HS-27A (cell line): ENCODE measurements around the gene ANO8.
"Not testable (repeated sequence)": the region's sequence is repeated elsewhere in the genome, so short reads cannot be mapped to it uniquely, and the experiment has no call there.

Source experiments
- DNase-seq: peaks from one replicate; pipeline ENCODE4 v3.0.0-alpha.2; 2012; ENCODE audit warnings: low read depth, missing footprints

ANO8 gene

DNA sequence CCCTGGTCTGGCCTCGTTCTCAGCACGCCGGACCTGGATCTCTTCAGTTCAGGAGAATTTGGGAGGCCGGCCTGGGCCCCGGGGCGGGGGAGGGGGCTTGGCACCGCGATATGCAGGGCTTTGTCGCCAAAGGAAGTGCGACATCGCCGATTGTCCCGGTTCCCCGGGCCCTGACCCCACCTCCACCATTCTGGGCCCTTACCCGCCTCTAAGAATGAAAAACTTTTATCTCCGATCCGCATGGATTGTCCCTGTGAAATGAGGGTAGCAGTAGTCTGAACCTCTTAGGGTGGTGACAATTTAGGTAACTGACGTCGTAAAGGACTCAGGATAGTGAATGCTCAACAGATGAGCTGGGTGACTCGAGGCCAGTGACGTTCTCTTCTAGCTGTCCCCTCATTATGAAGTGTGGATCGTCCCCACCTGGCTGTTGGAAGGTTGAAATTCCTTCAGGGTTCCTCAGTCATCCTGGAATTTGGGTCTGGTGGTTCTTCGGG lies 24.6 kb downstream of the ANO8 start:
- no peak for DNase-seq

DNA sequence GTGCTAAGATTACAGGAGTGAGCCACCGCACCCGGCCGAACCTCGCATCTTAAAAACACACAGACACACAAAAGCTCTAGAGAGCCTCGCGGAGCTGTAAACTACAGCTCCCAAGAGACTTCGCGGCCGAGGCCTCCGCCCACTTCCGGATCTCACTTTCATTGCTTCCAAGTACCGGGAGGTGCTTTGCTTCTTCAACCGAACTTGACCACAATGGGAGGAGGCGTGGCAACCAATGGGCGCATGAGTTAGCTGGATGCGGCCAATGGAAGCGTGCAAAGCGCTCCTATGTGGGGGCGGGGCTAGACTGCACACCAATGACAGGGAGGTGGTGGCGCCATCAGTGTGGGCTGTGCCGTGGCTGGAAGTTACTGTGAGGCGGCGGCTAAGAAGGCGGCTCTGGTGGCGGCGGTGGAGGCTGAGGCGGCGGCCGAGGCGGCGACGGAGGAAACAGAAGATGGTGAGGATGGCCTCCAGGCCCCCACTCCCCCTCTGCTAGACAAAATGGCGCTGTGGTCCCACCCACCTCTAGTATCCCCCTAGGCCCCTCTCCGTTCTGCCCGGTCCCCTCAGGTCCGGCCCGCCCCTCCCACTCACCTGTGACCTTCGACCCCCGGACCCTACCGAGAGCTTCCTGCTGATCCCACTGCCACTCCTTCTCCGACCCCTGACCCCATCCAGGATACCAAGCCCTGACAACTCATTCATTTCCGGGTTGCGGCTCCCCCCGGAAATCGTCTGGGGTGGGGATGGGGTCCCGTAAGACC lies 25.3 kb downstream of the ANO8 start, which contains the start of gene DDA1:
Gene DDA1 (plus strand): TSS at position 366 of the 767 bp plus-strand sequence. CDS start 92 bp downstream, at position 458.
- peak; percentile 97 for DNase-seq

DNA sequence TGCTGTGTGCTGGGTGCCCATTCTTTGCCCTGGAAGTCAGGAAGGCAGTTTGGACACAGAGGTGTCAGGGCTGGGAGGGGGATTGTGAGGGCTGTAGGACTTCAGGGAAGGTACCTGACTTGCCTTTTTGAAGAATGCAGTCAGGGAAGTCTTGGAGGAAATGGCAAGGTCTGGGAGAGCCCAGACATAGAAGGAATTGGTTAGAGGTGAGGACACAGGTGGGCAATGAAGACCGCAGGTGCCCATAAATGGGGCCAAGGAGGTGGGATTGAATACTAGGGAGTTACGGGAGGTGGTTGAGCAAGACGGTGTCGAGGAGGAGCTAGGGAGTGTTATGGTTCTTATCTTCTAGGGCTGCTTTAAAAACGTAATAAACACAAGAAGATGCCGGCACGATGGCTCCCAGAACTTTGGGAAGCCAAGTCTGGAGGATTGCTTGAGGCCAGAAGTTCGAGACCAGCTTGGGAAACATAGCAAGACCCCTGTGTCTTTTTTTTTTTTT lies 26.7 kb downstream of the ANO8 start:
- DNase-seq = no peak

DNA sequence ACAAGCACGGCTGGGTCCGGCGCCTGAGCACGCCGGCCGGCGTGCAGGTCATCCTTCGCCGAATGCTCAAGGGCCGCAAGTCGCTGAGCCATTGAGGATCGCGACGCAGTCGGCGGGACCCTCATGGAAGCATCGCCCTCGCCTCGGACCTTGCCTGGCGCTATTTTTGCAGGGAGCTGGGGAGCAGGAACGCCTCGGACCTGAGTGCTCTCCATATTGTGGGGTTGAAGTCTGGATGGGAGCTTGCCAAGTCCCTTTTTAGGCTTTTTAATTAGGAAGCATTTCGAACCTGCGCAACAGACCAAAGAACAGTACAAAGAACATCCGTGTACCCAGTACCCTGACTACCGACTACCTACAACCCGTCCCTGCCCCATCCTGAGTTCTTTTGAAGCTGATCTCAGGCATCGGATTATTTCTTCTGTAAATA lies 28.4 kb downstream of the ANO8 start:
- DNase-seq = no peak

DNA sequence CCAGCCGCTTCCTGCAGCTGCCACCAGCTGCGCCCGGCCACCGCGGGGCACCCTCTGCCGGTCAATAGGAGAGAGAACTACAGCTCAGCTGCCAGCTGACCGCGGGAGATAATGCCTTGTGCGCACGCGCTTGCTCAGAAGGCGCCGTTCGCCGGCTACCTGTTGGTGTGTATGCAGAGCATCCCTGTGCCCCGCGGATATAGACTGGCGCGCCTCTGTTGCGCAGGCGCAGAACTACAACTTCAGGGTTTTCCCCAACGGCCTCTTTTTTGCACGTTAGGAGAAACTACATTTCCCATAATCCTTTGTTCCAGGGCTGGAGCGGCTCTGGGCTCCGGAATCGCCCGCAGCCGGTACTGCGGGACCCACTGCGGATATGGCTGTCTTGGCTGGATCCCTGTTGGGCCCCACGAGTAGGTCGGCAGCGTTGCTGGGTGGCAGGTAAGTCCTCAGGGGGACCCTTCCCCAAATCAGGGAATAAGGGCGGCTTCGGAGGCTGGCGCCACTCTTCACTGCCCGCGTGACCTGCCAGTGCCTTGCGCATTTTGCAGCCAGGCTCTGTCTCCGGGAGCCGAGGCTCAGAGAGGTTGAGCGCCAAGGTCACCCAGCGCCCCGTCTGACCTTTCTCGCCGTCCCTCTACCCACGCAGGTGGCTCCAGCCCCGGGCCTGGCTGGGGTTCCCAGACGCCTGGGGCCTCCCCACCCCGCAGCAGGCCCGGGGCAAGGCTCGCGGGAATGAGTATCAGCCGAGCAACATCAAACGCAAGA lies 29.0 kb downstream of the ANO8 start, which contains the start of gene MRPL34:
Gene MRPL34 (plus strand): TSS at position 356 of the 768 bp plus-strand sequence. CDS start 21 bp downstream, at position 377.
- DNase-seq = peak; percentile 95

DNA sequence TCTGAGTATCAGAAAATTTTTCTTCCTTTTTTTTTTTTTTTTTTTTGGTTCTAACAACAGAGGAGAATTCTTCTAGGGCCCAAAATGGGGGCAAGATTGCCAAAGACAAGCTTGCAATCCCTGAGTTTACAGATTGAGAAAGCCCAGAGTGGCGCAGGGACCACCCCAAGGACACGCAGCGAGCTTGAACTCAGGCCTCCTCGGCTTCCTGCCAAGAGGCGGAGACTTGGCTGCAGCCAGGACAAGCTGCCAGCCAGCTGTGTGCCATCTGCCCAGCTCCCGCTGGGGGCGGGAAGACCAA lies 29.5 kb downstream of the ANO8 start:
- DNase-seq = no peak

DNA sequence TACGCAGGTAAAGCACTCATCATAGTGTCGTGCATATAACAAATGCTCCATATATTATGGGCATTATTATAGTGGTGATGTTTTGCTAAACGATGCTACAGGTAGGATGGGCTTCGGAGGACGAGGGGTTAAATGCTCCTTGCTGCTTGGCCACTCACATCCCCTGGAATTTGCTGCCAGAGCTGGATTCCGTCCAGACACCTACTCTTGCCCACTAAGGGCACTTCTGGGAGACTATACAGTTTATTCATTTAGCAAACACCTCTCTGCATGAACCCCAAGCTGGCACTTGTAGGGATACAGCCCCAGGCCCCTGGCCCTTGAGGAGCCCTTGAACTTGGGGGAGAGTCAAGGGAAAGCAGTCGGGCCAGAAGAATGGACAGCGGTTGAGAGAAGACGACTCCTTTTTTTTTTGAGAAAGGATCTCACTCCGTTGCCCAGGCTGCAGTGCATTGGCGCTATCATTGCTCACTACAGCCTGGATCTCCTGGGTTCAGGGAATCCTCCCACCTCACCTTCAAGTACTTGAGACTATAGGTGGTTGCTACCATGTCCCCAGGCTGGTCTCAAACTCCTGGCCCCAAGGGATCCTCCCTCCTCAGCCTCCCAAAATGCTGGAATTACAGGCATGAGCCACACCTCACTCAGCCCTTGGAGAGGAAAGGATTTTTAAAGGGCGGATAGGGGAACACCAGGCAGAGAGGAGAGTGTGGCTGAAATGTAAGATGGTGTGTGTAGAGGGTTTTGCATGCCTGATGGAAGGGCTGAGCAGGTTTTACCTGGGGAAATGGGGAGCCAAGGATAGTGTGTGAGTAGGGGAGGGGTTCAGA lies 30.1 kb downstream of the ANO8 start:
- DNase-seq = no peak

DNA sequence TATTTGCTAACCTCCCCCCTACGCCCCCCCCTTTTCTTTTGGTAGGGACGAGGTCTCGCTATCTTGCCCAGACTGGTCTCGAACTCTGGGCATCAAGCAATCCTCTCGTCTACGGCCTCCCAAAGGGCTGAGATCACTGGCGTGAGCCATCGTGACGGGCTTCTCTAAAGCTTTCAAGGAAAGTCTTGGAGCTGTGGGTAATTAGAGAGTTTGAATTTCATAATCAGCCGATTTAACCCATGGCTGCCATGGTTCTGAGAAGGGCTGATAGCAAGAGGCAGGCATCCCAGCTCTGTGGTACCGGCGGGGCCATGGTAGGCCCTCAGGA lies 30.8 kb downstream of the ANO8 start:
- no peak for DNase-seq

DNA sequence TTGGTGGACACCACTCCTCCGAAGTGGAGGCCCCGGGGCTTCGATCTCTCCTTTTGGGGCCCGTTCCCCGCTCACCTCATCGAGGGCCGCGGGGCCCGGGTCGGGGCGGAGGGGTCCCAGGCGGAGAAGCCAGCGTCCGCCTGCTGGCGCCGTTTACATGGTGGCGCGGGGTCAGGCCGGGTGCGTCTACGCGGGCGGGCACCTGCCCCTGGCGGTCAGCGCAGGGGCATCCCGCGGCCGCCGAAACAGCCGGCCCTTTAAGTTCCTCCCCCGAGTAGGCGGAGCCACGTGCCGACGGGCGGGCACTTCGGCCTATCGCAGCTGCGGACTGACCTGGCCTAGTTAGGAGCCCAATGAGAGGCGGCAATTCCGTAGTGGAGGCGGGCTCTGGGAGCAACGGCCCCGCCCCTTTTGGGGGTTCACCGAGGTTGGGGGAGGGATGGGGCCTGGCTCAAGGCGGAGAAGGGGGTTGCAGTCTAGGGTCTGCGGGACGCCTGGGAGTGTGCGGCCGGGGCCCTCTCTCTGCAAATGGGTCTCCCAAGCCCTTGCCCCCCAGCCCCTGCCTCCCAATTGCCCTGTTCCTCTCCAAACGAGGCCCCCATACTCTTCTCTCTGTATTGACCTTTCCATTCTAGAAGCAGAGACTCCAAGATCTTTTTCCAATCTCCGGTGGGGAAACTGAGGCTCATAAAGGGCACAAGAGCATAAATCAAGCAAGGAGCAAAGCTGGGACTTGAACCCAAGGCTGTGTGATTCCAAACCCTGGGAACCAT lies 31.3 kb downstream of the ANO8 start, which contains the start of gene ABHD8:
Gene ABHD8 (minus strand): TSS at position 259 of the 773 bp plus-strand sequence. CDS start 1,809 bp downstream, outside the sequence.
- DNase-seq = peak; percentile 78

DNA sequence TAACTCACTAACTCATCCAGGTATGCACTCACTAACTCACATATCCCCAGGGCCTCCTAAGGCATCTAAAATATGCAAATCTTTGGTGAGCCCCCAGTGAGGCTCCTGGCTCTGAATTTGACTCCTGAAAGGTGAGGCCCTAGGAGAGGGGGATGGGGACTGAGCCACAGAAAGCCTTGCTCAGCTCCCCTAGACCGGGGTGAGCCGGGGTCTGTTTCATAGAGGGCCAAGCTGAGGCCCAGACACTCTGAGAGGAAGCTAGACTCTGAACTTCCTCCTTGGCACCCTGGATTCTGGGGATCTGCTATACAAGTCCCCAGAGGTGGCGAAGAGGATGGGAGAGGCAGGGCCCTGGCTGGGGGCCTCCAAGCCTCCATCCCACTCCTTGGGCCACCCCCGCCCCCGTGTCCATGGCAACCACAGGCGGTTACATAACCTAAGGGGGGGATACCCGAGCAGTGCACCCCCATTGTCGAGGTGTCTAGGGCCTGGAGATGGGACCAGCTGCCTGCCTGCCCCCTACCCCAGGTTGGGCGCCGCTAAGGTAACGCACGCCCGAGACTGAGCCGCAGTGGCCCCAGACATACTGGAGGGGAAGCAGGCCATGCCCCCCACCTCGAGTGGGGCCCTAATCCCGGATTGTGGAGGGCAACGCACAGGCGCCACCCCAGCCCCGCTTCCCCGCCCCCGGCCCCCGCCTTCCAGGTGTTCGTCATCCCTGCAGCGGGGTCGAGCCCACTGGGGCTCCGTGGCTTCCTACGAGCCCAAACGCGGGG lies 32.1 kb downstream of the ANO8 start:
- no peak for DNase-seq

DNA sequence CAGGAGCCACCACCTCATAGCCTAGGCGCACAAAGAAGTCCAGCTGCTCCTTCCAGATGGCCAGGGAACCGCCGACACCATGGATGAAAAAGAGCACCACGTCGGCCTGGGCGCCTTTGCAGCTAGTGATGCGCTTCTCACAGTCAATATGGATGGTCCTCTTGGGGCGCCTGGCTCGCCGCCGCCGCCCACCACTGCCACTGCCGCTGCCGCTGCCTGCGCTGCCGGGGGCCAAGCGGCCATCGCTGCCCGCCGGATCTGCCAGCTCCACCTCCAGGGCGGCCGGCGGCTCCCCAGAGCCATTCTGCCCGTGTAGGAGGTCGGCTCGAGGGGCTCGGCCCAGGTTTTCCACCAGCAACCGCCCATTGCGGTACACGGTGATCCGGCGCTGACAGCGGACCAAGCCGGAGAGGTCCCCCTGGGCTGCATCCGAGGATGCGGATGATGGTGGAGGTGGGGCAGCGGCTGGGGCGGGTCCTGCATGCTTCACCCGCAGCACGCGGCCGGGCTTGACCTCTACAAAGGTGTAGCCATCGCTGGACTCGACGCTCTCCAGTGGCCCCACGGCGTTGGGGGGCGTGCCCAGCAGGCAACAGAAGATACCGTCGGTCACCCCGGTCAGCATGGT lies 33.5 kb downstream of the ANO8 start:
- no peak for DNase-seq

DNA sequence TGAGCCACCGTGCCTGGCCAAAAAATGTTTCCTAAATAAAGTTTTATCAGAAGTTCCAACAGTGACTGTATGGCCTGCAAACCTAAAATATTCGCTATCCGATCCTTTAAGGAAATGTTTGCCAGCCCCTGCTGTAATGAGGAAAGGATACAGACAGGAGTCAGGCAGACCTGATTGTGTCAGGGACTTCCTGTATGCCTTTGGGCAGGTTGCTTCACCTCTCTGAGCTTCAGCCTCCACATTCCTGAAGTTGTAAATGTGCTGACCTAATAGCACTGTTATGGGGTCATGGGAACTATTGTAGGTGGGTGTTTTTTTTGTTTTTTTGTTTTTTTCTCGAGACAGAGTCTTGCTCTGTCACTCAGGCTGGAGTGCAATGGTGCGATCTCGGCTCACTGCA lies 37.7 kb downstream of the ANO8 start:
- DNase-seq = no peak

DNA sequence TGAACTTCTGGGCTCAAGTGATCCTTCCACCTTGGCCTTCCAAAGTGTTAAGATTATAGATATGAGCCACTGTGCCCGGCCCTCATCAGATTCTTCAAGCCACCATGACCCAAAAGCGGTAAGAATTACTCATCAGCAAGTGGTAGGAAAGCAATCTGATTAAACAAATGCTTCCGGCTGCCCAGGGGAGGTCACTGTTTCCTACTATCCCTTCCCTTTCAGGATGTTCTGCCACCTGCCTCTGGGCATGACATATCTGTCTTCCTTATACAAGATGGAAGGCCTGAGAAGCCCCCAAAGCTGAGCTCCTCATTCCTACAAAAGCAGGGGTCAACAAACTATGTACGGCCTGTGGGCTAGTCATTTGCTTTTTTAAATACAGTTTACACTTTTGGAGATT lies 38.4 kb downstream of the ANO8 start:
- no peak for DNase-seq

DNA sequence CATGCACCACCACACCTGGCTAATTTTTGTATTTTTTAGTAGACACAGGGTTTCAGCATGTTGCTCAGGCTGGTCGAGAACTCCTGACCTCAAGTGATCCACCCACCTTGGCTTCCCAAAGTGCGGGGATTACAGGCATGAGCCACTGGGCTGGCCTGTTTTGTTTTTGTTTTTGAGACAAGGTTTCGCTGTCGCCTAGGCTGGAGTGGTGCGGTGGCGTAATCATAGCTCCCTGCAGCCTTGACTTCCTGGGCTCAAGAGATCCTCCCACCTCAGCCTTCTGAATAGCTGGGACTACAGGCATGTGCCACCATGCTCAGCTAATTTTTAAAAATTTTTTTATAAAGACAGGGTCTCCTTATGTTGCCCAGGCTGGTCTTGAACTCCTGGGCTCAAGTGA lies 39.1 kb downstream of the ANO8 start:
- DNase-seq = not testable (repeated sequence)

DNA sequence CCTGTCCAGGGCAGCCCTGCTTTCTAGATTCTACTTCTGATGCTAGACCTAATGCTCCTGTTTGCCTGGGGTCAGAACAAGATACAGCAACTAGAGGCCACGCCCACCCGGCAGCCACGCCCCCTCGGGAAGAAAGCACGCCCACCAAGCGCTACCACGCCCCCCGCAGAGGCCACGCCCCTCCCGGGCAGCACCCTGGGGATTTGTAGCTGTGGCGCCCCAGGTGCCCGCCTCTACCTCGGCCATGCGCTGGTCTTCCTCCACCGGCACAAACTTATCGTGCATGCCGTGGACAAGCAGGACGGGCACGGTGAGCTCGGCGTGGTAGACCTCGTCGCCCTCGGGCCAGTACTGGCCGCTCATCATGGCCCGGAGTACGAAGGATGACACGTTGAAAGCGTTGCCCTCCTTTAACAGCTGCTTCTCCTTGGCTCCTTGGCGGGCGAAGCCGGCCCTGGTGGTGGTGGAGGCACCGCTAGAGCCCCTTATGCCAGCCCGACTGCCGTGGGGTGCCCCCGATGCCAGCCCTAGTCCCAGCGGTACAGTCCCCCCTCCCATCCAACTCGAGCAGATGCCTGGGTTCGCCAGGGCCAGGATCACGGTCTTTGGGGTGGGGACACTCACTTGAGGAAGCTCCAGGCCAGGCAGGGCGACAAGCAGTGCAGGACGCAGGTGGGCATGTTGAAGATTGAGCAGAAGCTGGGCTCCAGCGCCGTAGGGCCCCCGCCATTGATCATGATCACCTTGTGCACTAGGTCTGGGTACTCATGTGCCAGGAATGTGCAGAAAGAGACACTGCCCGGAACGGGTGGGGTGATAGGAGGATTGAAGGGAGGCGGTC lies 40.4 kb downstream of the ANO8 start:
- DNase-seq = no peak

DNA sequence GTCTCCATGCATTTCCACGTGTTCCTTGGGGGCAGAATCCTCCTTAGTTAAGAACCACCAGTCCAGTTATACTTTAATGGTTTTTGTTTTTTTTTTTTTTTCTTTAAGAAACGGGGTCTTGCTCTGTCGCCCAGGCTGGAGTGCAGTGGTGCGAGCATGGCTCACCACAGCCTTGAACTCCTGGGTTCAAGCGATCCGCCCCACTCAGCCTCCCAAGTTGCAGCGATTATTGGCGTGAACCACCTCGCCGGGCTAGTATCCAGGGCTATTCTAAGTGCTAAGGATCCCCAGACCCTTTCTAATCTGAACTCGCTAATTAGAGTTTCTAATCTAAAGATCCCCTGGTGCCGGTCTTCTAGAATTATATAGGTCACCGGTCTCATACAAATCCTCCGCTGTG lies 41.0 kb downstream of the ANO8 start:
- no peak for DNase-seq

DNA sequence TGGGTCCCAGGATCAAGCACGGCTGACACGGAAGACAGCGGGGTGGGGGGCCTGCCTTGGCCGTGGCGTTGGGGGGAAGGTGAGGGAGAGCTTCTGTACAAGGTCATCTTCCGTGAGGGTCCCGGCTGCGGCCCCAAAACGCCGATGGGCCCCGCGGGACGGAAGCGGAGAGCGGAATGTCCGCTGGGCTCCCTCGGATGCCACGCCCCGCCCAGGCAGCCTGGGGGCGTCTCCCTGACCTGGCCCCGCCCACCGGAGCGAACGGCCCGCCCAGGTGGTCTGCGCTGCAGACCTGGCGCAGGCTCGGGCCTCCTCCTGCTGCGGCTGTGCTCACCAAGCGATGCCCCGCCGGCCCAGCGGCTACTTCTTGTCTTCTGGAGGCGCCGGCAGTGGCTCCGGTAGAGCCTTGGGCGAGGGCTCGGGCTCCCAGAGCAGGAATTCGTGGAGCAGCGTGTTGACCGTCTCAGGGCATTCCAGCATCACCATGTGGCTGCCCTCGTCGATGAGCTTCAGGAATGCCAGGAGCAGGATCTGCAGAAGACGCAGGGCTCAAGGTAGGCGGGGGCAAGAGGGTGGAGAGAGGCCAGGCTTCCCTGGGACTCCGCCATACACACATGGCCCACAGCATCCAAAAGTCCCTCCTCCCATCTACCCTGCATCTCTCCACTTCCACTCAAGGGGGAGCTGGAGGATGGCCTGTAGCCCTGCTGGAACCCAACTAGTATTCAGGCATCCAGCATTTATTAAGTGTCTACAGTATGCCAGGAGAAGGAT lies 42.2 kb downstream of the ANO8 start:
- DNase-seq = no peak

DNA sequence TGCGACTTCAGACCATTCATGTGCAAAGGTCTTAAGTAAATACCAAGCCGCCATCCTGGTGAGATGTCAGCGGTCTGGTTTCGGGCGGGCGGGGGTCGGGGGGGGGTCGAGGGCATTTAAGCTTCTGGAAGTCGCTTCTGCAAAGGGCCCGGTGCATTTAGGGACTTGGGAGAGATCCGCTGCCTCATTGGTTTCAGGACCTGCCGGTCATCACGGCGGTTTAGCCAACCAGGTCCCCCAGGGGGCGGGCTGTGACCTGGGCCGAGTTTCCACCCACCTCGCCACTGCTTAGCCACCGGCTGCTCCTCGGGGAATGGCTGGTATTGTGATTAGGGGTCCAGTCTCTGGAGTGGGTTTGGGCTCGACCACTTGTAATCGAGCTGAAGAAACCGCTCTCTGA lies 45.2 kb downstream of the ANO8 start:
- DNase-seq = no peak
